ENCODE results near the gene CRYBG2.

The CRYBG2 gene

GRCh38 chr1:26378879-26379251, 24.9 kb upstream of the CRYBG2 start:
- no peak for TF ChIP-seq SIN3A (IDR thresholded peaks at IDR 0.05; ENCODE audit: borderline replicate concordance, insufficient read depth, low read length)
- TF ChIP-seq REST (IDR thresholded peaks at IDR 0.05; ENCODE audit: insufficient read depth in 1 of 2, low read depth in 2 of 2, low read length in 2 of 2): no peak
- TF ChIP-seq TAF1 (IDR thresholded peaks at IDR 0.05; ENCODE audit: borderline replicate concordance, insufficient read depth, low read length): no peak
- TF ChIP-seq FOXP2 (optimal IDR thresholded peaks at IDR 0.05; ENCODE audit: borderline replicate concordance, extremely low read depth, extremely low read length, insufficient read depth): no peak
- TF ChIP-seq POLR2AphosphoS5 (IDR thresholded peaks at IDR 0.05; ENCODE audit: low read depth, low read length): no peak

- TF ChIP-seq SIN3A (IDR thresholded peaks at IDR 0.05; ENCODE audit: borderline replicate concordance, insufficient read depth, low read length): no peak
- TF ChIP-seq TAF1 (IDR thresholded peaks at IDR 0.05; ENCODE audit: borderline replicate concordance, insufficient read depth, low read length): no peak
- no peak for TF ChIP-seq REST (IDR thresholded peaks at IDR 0.05; ENCODE audit: insufficient read depth in 1 of 2, low read depth in 2 of 2, low read length in 2 of 2)
- no peak for TF ChIP-seq FOXP2 (optimal IDR thresholded peaks at IDR 0.05; ENCODE audit: borderline replicate concordance, extremely low read depth, extremely low read length, insufficient read depth)
- TF ChIP-seq POLR2AphosphoS5 (IDR thresholded peaks at IDR 0.05; ENCODE audit: low read depth, low read length): no peak
These were observed 24.4 kb upstream of the CRYBG2 start for GRCh38 chr1:26378088-26378878.

GRCh38 chr1:26376050-26376449, 22.1 kb upstream of the CRYBG2 start:
- no peak for TF ChIP-seq FOXP2 (optimal IDR thresholded peaks at IDR 0.05; ENCODE audit: borderline replicate concordance, extremely low read depth, extremely low read length, insufficient read depth)
- no peak for TF ChIP-seq REST (IDR thresholded peaks at IDR 0.05; ENCODE audit: insufficient read depth in 1 of 2, low read depth in 2 of 2, low read length in 2 of 2)
- TF ChIP-seq TAF1 (IDR thresholded peaks at IDR 0.05; ENCODE audit: borderline replicate concordance, insufficient read depth, low read length): no peak
- TF ChIP-seq SIN3A (IDR thresholded peaks at IDR 0.05; ENCODE audit: borderline replicate concordance, insufficient read depth, low read length): no peak
- no peak for TF ChIP-seq POLR2AphosphoS5 (IDR thresholded peaks at IDR 0.05; ENCODE audit: low read depth, low read length)

GRCh38 chr1:26375081-26375480, 21.2 kb upstream of the CRYBG2 start:
- TF ChIP-seq FOXP2 (optimal IDR thresholded peaks at IDR 0.05; ENCODE audit: borderline replicate concordance, extremely low read depth, extremely low read length, insufficient read depth): no peak
- TF ChIP-seq TAF1 (IDR thresholded peaks at IDR 0.05; ENCODE audit: borderline replicate concordance, insufficient read depth, low read length): no peak
- TF ChIP-seq REST (IDR thresholded peaks at IDR 0.05; ENCODE audit: insufficient read depth in 1 of 2, low read depth in 2 of 2, low read length in 2 of 2): no peak
- no peak for TF ChIP-seq POLR2AphosphoS5 (IDR thresholded peaks at IDR 0.05; ENCODE audit: low read depth, low read length)
- TF ChIP-seq SIN3A (IDR thresholded peaks at IDR 0.05; ENCODE audit: borderline replicate concordance, insufficient read depth, low read length): no peak
